Lung (tissue), 12 donors: ENCODE results near the gene NFATC2IP. TPM values are rescaled to one million over a fixed set of nuclear protein-coding genes. Genes with fewer than 3 reads are reported as not detected.

ENCODE experiments used
- ATAC-seq: fragments of 200-7000 bp; cut with Tn5 transposase; one replicate; pipeline ENCODE4 v1.9.1; 2020; ENCODE audit warnings: moderate number of reproducible peaks; ENCODE audit not compliant: insufficient read depth, low FRiP score
- DNase-seq, 3 donors: peaks; one replicate each; pipeline ENCODE4 v3.0.0-alpha.2; 2013 to 2017
- H3K27ac ChIP-seq, 2 donors: one replicate each; pipeline ENCODE4 v1.5.1; 2013; ENCODE audit warnings: mild to moderate bottlenecking in 2 of 2, moderate library complexity in 2 of 2, control low read depth in 1 of 2, inconsistent platforms in 1 of 2, low read depth in 1 of 2, low read length in 1 of 2
- H3K27me3 ChIP-seq, 3 donors: one replicate each; pipeline ENCODE4 v1.5.1; 2013; ENCODE audit warnings: low read length in 2 of 3; ENCODE audit not compliant: control insufficient read depth in 3 of 3, insufficient read depth in 3 of 3
- H3K36me3 ChIP-seq, 4 donors: one replicate each; pipeline ENCODE4 v1.5.1; 2013; ENCODE audit warnings: low read length in 4 of 4, mild to moderate bottlenecking in 1 of 4, moderate library complexity in 1 of 4; ENCODE audit not compliant: control insufficient read depth in 4 of 4, insufficient read depth in 4 of 4
- H3K4me1 ChIP-seq, 5 donors: one replicate each; pipeline ENCODE4 v1.5.1; 2013; ENCODE audit warnings: low read length in 5 of 5, mild to moderate bottlenecking in 2 of 5, moderate library complexity in 1 of 5; ENCODE audit not compliant: control insufficient read depth in 5 of 5, insufficient read depth in 5 of 5
- H3K4me3 ChIP-seq: one replicate; pipeline ENCODE4 v1.5.1; 2013; ENCODE audit warnings: mild to moderate bottlenecking, control low read depth, moderate library complexity
- H3K9ac ChIP-seq, 2 donors: one replicate each; pipeline ENCODE4 v1.5.1; 2013; ENCODE audit warnings: low read length in 2 of 2, control low read depth in 1 of 2; ENCODE audit not compliant: insufficient read depth in 1 of 2
- H3K9me3 ChIP-seq, 4 donors: one replicate each; pipeline ENCODE4 v1.5.1; 2013; ENCODE audit warnings: low read length in 3 of 4, mild to moderate bottlenecking in 1 of 4, moderate library complexity in 1 of 4; ENCODE audit not compliant: control insufficient read depth in 4 of 4, insufficient read depth in 3 of 4
- CTCF ChIP-seq: IDR thresholded peaks from 2 replicates; pipeline ENCODE4 v1.5.1; 2012; ENCODE audit warnings: mild to moderate bottlenecking; ENCODE audit errors: control extremely low read depth, extremely low read depth
- WGBS, 2 donors: extraction: QIAGEN DNeasy Blood & Tissue Kit; methylation state at CpG; one replicate each; pipeline ENCODE4 v1.1.7; 2013; 5-methylcytosine and 5-hydroxymethylcytosine counted together
- polyA plus RNA-seq, 2 donors: library from polyadenylated mRNA; stranded (reverse); fragments of 200-250 nt; gene quantifications; one replicate each; pipeline ENCODE4 v1.2.1, GENCODE V29; 2013
- total RNA-seq, 2 donors: library from RNA; depleted of rRNA in 1 of 2; stranded (reverse); fragments of >200 nt in 1 of 2; gene quantifications; one replicate each; pipeline ENCODE4 v1.2.1, GENCODE V29; 2014 to 2021
- donor health status: control.
- donor health status: control.
- donor health status: Bipolar disorder and iron deficiency.
- donor health status: healthy.
- donor health status: DM: yes; HTN: yes; CAD: no.

The NFATC2IP gene
- total and polyA plus RNA-seq, 4 donors: 21.0 to 37.0 (median 27.4) TPM

- WGBS, 2 donors: 22 to 73% methylated on average over 3 of the region's 3 CpGs
- Histone ChIP-seq H3K4me1 (no peaks in the 10 kb centered on the region), H3K4me3 (no peak overlapping the region), H3K9ac (no peak overlapping the region), H3K27me3 (no peaks in the 10 kb centered on the region), H3K27ac (no peak overlapping the region), H3K36me3 (no peaks in the 10 kb centered on the region), H3K9me3 (no peaks in the 10 kb centered on the region)
- no peak for TF ChIP-seq CTCF
- DNase-seq (no peak), ATAC-seq (no peak)
Measured at GRCh38 chr16:28930652-28931051, 20.1 kb upstream of the NFATC2IP start.

- no peak within 1 kb of the TSS for H3K27ac ChIP-seq
- no peak within 1 kb of the TSS for H3K9ac ChIP-seq
Measured at GRCh38 chr16:28931801-28932225, 18.9 kb upstream of the NFATC2IP start, which contains the start of gene CD19. Gene CD19, plus strand, starts transcription at chr16:28931971. Its CDS starts 30 bp downstream, at chr16:28932001.

GRCh38 chr16:28932339-28933141, 18.2 kb upstream of the NFATC2IP start:
- no peak for ATAC-seq
- WGBS, 2 donors: 90 to 93% methylated on average over 20 of the region's 20 CpGs
- Histone ChIP-seq H3K27ac (no peak overlapping the region), H3K36me3 (no peaks in the 10 kb centered on the region), H3K9ac (no peak overlapping the region), H3K27me3 (no peaks in the 10 kb centered on the region), H3K9me3 (no peaks in the 10 kb centered on the region), H3K4me1 (peaks cover 0 to 4% (median 0%) of the 10 kb centered on the region in 5 donors), H3K4me3 (no peak overlapping the region)
- DNase-seq: no peak
- TF ChIP-seq CTCF: no peak

More at GRCh38 chr16:28931801-28932225, 18.9 kb upstream of the NFATC2IP start, which contains the start of gene CD19:
- no peak for TF ChIP-seq CTCF
- DNase-seq: no peak
- Histone ChIP-seq H3K9me3 (no peaks in the 10 kb centered on the region), H3K4me3 (no peak within 1 kb of the TSS), H3K27me3 (no peaks in the 10 kb centered on the region), H3K4me1 (peaks cover 0 to 2% (median 0%) of the 10 kb centered on the region in 5 donors), H3K36me3 (no peaks in the 10 kb centered on the region)
- no peak for ATAC-seq
- 86 to 91% methylated on average over 10 of the region's 10 CpGs for WGBS, 2 donors
